Left ventricle myocardium inferior (tissue), 1 donor: ENCODE results near the gene NID1. TPM values are rescaled to one million over a fixed set of nuclear protein-coding genes. Genes with fewer than 3 reads are reported as not detected.

Experiments
- DNase-seq: peaks from one replicate; pipeline ENCODE4 v3.0.0-alpha.2; 2020
- H3K27ac ChIP-seq: fragments of 200-600 bp; replicated peaks from 2 replicates; pipeline ENCODE4 v1.8.0; 2021
- H3K27me3 ChIP-seq: fragments of 200-600 bp; 2 replicates; pipeline ENCODE4 v1.8.0; 2021; ENCODE audit warnings: low read depth
- H3K36me3 ChIP-seq: fragments of 200-600 bp; 2 replicates; pipeline ENCODE4 v1.8.0; 2021
- H3K4me1 ChIP-seq: fragments of 200-600 bp; 2 replicates; pipeline ENCODE4 v1.8.0; 2021
- H3K4me3 ChIP-seq: fragments of 200-600 bp; 2 replicates; pipeline ENCODE4 v1.8.0; 2021; ENCODE audit warnings: mild to moderate bottlenecking, moderate library complexity
- H3K9me3 ChIP-seq: fragments of 200-600 bp; replicated peaks from 2 replicates; pipeline ENCODE4 v1.8.0; 2021
- intact Hi-C: fragments of 100-400 bp; cut with micrococcal nuclease; formaldehyde crosslinking; loops from one replicate; pipeline ENCODE4 v1.11.0; 2022
- total RNA-seq: library from RNA; stranded (reverse); fragmentation: NEBNext Ultra II Directional; extraction: Animal tissue kit (Norgen Biotek cat#: 25700); gene quantifications from one replicate; pipeline ENCODE4 v1.2.1, GENCODE V29; 2021
- TF ChIP-seq, protein P1 (sequence below): fragments of 200-600 bp; IDR thresholded peaks from 2 replicates; pipeline ENCODE4 v1.8.0; 2021; ENCODE audit warnings: antibody characterized with exemption, mild to moderate bottlenecking, borderline replicate concordance
- donor health status: DM: no; HTN: yes; CAD: no; lungs with severe emphysema.

NID1 gene
- total RNA-seq, 1 donor from 2014 or later: 40.4 TPM

DNA sequence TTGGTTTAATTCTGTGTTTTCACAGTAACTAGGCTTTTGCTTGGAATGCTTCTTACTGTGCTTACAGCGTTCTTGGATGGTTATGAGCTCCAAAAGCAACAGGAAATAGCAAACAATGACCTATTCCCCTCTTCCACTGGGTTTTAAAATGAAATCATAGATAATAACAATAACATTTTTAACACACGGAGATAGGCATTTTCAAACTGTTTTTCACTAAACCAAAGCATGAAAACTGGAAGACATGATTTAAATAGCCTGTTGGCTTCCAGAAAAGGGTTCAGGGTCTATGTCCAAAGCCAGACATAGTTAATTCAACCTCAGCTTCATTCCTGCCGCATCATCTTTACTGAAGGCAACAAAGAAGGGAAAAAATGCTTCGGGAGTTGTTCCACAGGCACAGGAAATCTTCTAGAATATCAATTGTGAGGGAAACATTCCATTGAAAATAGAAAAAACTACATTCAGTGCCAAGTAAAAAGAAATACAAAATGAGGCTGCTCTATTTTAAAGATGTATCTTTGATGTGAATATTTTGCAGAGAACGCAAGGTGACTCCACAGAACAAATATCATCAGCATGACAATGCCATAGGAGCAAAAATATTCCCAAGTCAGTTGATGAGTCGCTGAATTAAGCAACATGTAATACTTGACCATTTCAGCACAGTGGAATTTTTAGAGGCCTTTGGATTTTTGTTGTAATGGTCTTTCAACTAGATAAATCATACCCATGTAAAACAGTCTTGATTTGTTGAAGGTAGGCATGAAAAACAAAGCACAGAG lies 80.7 kb downstream of the NID1 start:
- Histone ChIP-seq H3K27ac (peak overlapping the region; percentile 70), H3K9me3 (no peaks in the 10 kb centered on the region), H3K4me3 (no peak overlapping the region), H3K4me1 (peaks cover 65% of the 10 kb centered on the region), H3K36me3 (peaks cover 93% of the 10 kb centered on the region), H3K27me3 (no peaks in the 10 kb centered on the region)
- intact Hi-C loops: loop anchor here (10.0 kb wide), 1 partner anchor 51 kb away; no protein-coding TSS in a partner anchor
- TF ChIP-seq, protein P1, sequence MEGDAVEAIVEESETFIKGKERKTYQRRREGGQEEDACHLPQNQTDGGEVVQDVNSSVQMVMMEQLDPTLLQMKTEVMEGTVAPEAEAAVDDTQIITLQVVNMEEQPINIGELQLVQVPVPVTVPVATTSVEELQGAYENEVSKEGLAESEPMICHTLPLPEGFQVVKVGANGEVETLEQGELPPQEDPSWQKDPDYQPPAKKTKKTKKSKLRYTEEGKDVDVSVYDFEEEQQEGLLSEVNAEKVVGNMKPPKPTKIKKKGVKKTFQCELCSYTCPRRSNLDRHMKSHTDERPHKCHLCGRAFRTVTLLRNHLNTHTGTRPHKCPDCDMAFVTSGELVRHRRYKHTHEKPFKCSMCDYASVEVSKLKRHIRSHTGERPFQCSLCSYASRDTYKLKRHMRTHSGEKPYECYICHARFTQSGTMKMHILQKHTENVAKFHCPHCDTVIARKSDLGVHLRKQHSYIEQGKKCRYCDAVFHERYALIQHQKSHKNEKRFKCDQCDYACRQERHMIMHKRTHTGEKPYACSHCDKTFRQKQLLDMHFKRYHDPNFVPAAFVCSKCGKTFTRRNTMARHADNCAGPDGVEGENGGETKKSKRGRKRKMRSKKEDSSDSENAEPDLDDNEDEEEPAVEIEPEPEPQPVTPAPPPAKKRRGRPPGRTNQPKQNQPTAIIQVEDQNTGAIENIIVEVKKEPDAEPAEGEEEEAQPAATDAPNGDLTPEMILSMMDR: no peak
- DNase-seq: no peak

DNA sequence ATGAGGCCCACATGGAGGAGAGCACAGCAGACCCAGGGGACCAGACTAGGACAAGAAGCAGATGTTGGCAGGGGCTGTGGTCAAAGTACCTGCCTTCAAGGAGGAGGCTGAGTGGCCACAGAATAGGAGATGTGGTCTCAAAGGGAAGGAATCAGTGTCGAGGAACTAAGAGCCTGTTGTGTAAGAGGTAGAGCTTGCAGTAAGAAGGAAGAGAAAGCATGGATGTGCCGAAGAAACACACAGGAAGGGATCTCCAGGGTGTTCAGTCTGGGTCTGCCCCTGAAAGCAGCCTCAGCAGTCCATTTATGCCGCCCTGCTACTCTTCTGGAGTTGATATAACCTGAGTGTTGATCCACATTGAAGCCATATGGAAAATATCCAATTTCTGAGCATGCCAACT lies 83.9 kb downstream of the NID1 start:
- intact Hi-C loops: loop anchor here (10.0 kb wide), 1 partner anchor 54 kb away; no protein-coding TSS in a partner anchor
- peaks cover 62% of the 10 kb centered on the region for H3K4me1 ChIP-seq
- TF ChIP-seq, protein P1: no peak
- H3K27me3 ChIP-seq: no peaks in the 10 kb centered on the region
- peaks cover 95% of the 10 kb centered on the region for H3K36me3 ChIP-seq
- no peak for DNase-seq
- peaks cover 9% of the 10 kb centered on the region for H3K9me3 ChIP-seq
- H3K4me3 ChIP-seq: no peak overlapping the region
- H3K27ac ChIP-seq: peak overlapping the region; percentile 70

DNA sequence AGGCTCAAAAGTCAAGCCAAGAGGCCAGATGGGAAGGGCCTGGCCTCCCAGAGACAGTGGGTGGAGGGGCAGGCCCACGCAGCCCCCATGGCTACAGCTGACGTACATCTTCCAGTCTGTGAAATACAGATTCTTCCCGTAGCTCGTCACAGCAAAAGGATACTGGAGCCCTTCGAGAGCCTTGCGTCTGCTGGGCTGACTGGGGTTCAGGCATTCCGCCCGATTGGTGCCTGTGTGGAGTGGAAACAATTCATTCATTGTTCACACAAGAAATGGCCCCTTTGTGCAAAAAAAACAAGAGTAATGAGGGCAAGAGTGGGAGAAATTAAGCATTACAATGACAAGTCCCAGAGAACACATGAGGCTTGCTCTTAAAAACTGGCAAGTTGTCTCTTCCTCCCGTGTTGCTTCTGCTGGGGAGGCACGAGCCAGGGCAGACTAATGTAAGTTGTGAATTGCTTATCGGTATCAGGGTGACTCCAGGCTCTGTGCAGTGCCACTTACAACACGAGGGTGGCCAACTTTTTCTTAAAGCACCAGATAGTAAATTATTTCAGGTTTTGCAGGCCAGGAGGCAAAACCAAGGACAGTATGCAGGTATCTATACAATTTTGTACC lies 85.1 kb downstream of the NID1 start:
- intact Hi-C loops: loop anchor here (10.0 kb wide), 1 partner anchor 55 kb away; no protein-coding TSS in a partner anchor
- peak overlapping the region; percentile 70 for H3K27ac ChIP-seq

DNA sequence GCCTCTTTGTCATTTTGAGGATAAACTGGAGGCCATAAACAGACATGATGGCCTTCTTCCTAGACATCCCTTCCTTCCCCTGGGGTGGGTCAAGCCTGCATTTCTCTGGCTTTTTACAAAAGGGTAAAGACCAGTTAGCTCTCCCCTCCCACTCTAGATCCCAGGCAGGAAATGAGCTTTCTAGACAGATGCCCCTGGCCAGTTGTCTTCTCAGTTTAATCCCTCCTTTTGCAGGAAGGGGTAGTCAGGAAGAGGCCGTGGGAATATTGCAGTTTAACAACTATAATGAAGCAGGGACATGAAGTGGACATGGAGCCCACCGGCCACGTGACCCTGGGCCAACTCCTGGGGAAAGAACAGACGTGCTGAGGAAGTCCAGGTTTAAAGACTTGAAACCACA lies 85.7 kb downstream of the NID1 start:
- TF ChIP-seq, protein P1: no peak
- peaks cover 49% of the 10 kb centered on the region for H3K4me1 ChIP-seq
- peaks cover 9% of the 10 kb centered on the region for H3K9me3 ChIP-seq
- no peaks in the 10 kb centered on the region for H3K27me3 ChIP-seq
- no peak for DNase-seq
- no peak overlapping the region for H3K4me3 ChIP-seq
- peak overlapping the region; percentile 70 for H3K27ac ChIP-seq
- intact Hi-C loops: no loop called here
- H3K36me3 ChIP-seq: peaks cover 91% of the 10 kb centered on the region

More for the DNA sequence above, 85.1 kb downstream of the NID1 start:
- H3K27me3 ChIP-seq: no peaks in the 10 kb centered on the region
- TF ChIP-seq, protein P1: no peak
- no peak overlapping the region for H3K4me3 ChIP-seq
- H3K9me3 ChIP-seq: peaks cover 9% of the 10 kb centered on the region
- peaks cover 92% of the 10 kb centered on the region for H3K36me3 ChIP-seq
- peaks cover 56% of the 10 kb centered on the region for H3K4me1 ChIP-seq
- no peak for DNase-seq

DNA sequence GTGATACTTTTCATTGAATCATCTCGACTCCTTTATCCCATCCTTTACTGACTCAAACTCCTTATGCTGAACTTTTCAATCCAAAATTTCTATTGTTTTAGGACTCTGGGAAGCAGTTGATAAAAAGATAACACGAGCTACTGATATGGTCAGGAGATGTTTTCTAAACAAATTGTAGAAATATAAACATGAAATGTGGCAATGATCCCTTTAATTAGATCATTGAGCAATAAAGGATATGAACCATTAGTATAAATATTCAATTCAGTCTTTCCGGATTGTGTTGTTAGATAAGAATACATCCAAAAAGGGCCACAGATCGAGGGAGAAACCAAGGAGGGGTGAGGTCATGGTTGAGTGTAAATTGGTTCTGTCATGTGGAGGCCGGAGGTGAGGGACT lies 88.4 kb downstream of the NID1 start:
- intact Hi-C loops: no loop called here

More for the DNA sequence above, 88.4 kb downstream of the NID1 start:
- Histone ChIP-seq H3K27me3 (no peaks in the 10 kb centered on the region), H3K4me1 (peaks cover 39% of the 10 kb centered on the region), H3K27ac (no peak overlapping the region), H3K9me3 (peaks cover 9% of the 10 kb centered on the region), H3K36me3 (peaks cover 74% of the 10 kb centered on the region), H3K4me3 (no peak overlapping the region)
- no peak for DNase-seq
- TF ChIP-seq, protein P1: no peak
